ENCODE measurements around the gene TOM1. TPM values are rescaled to one million over a fixed set of nuclear protein-coding genes. Genes with fewer than 3 reads are reported as not detected.

Gene TOM1
- total RNA-seq, 1 donor: 48.8 TPM

DNA sequence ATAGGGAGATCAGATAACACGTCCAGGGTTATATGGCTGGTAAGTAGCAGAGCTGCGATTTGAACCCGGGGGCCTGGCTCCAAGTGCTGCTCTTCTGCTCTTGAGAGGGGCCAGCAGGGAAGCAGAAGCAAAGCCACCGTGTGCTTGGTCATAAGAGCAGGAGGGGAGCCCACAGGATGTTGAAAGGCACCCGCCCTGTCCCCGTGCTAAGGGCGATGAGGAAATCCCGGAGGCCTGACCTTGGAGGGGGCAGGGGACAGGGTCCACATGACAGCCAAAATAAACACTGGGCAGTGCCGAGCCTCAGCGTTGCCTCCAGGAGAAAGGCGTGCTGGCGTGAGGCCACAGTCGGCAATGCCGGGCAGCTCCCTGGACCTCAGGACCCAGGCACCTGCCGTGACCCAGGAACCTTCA, 28.8 kb downstream of the TOM1 start:
- TF ChIP-seq, protein P1, sequence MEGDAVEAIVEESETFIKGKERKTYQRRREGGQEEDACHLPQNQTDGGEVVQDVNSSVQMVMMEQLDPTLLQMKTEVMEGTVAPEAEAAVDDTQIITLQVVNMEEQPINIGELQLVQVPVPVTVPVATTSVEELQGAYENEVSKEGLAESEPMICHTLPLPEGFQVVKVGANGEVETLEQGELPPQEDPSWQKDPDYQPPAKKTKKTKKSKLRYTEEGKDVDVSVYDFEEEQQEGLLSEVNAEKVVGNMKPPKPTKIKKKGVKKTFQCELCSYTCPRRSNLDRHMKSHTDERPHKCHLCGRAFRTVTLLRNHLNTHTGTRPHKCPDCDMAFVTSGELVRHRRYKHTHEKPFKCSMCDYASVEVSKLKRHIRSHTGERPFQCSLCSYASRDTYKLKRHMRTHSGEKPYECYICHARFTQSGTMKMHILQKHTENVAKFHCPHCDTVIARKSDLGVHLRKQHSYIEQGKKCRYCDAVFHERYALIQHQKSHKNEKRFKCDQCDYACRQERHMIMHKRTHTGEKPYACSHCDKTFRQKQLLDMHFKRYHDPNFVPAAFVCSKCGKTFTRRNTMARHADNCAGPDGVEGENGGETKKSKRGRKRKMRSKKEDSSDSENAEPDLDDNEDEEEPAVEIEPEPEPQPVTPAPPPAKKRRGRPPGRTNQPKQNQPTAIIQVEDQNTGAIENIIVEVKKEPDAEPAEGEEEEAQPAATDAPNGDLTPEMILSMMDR (IDR thresholded peaks at IDR 0.05; ENCODE audit: insufficient read depth, low read length): no peak
- no peak for DNase-seq (ENCODE audit: low read depth)

DNA sequence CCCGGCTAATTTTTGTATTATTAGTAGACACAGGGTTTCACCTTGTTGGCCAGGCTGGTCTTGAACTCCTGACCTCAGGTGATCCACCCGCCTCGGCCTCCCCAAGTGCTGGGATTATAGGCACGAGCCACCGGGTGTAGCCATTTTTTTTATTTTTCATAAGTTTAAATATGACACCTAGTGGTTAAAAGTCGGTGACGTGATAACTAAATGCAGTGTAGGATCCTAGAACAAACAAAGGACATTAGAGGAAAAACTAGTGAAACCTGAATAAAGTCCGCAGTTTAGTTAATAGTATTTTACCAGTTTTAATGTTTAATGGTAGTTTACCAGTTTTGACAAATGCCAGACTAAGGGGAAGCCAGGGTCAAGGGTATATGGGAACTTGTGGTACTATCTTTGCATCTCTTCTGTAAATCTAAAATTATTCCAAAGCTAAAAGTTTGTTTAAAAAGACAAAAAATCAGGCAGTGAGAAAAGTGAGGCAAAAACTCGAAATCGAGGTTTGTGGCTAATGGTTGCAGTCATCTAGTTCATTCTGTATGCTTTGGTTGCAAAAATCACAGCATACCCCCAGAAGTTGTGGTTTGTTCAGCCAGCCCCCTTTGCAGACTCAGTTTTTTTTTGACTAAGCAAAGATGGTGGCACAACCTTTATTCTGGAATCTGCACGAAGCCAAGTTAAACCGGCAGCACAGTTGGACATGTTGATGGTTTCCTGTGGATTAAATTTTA, 29.6 kb downstream of the TOM1 start:
- TF ChIP-seq, protein P1 (IDR thresholded peaks at IDR 0.05; ENCODE audit: insufficient read depth, low read length): no peak
- H3K4me3 ChIP-seq (ENCODE audit: low read depth, low read length): no peak overlapping the region
- DNase-seq (ENCODE audit: low read depth): no peak

More for the DNA sequence above, 28.8 kb downstream of the TOM1 start:
- H3K4me3 ChIP-seq (ENCODE audit: low read depth, low read length): no peak overlapping the region

DNA sequence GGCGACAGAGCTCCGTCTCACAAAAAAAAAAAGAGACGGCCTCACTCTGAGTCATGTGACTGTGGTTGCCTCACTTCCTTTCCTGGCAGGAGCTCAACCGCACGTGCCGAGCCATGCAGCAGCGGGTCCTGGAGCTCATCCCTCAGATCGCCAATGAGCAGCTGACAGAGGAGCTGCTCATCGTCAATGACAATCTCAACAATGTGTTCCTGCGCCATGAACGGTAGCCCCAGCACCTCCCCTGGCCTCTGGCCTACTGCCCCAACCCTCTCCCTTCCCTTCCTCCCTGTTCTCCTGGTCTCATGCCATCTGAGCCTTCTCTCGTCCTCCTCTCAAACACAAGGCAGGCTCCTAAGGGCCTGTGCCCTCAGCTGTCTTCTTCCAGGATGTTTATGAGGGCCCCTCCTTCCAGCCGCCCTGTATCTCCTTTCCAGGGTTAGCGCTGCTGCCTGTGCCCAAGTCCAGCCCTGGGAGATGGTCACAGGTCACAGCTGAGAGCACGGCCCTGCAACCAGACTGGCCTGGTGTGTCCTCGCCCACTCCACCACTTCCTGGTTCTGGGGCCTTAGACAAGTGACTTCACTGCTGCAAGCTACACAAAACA, 30.7 kb downstream of the TOM1 start:
- peak; percentile 74 for DNase-seq (ENCODE audit: low read depth)
- TF ChIP-seq, protein P1 (IDR thresholded peaks at IDR 0.05; ENCODE audit: insufficient read depth, low read length): no peak
- H3K4me3 ChIP-seq (ENCODE audit: low read depth, low read length): no peak overlapping the region

- no peak for DNase-seq (ENCODE audit: low read depth)
- TF ChIP-seq, protein P1 (IDR thresholded peaks at IDR 0.05; ENCODE audit: insufficient read depth, low read length): no peak
- no peak overlapping the region for H3K4me3 ChIP-seq (ENCODE audit: low read depth, low read length)
Observed at GRCh38 chr22:35332278-35332677, 32.6 kb downstream of the TOM1 start.

DNA sequence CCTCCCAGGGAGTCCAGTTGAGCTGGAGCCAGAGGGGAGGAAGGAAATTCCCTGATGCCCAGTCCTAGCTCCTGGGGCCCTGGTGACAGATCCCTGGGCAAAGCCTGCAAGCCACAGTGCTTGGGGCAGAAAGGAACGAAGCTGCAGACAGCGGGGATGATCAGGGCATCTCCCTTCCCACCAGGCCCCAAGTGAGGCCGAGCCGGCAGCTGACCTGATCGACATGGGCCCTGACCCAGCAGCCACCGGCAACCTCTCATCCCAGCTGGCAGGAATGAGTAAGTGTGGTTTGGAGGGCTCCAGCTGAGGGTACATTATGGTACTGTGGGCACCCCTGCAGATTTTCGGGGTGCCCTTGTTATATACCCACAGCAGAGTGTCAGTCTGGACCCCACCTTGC, 33.5 kb downstream of the TOM1 start:
- no peak overlapping the region for H3K4me3 ChIP-seq (ENCODE audit: low read depth, low read length)
- no peak for DNase-seq (ENCODE audit: low read depth)
- TF ChIP-seq, protein P1 (IDR thresholded peaks at IDR 0.05; ENCODE audit: insufficient read depth, low read length): no peak

DNA sequence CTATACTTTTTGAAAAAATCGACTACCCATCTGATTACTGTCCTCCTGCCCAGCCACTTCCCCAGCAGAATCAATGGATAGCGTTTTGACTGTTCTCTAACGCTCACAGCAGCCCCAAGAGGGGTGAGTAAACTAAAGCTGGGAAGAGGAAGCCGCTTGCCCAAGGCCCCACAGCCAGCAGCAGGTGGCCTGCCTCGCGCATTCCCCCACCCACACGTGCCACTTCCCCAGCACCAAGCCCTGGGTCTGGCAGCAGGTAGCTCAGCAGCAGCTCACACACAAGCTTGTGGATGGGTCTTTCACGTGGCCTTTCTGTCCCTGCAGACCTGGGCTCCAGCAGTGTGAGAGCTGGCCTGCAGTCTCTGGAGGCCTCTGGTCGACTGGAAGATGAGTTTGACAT, 34.3 kb downstream of the TOM1 start:
- H3K4me3 ChIP-seq (ENCODE audit: low read depth, low read length): no peak overlapping the region
- TF ChIP-seq, protein P1 (IDR thresholded peaks at IDR 0.05; ENCODE audit: insufficient read depth, low read length): no peak
- no peak for DNase-seq (ENCODE audit: low read depth)
